Measurements from ENCODE around the gene PCBP3. TPM values are rescaled to one million over a fixed set of nuclear protein-coding genes. Genes with fewer than 3 reads are reported as not detected.
"Not testable (repeated sequence)": the region's sequence is repeated elsewhere in the genome, so short reads cannot be mapped to it uniquely, and the experiment has no call there.

The PCBP3 gene
- total and polyA plus RNA-seq, 4 donors, result 14.3 to 30.0 (median 22.5) TPM

DNA sequence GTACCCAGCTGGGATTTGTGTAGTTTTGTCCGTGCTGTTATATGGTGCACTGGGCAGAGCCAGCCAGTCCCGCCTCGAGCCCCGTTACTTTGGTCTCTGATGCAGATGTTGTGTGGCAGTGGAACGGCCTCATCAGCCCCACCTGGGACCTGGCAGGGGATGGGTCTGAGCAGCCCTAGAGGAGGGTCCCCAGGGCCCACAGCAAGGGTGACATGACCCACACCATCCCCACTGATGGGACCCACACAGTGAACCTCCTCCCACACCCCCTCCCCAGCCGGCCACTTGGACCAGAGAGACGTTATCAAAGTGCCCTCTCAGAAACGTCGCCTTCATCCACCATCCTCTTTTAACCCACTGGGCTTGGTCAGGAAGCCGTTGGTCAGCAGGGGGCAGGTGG is 42.0 kb upstream of the PCBP3 start:
- no peak for DNase-seq (ENCODE audit: low read depth in 4 of 6, low spot score in 6 of 6)
- Histone ChIP-seq H3K27me3 (ENCODE audit: control insufficient read depth, insufficient read depth, low read length) (no peaks in the 10 kb centered on the region), H3K36me3 (ENCODE audit: control insufficient read depth, insufficient read depth, low read length) (no peaks in the 10 kb centered on the region), H3K27ac (ENCODE audit: low read depth, low read length) (no peak overlapping the region), H3K4me3 (ENCODE audit: low read depth, low read length) (no peak overlapping the region), H3K4me1 (ENCODE audit: control insufficient read depth, insufficient read depth, low read length) (no peaks in the 10 kb centered on the region), H3K9me3 (ENCODE audit: control insufficient read depth, insufficient read depth, low read length) (peaks cover 6% of the 10 kb centered on the region)
- WGBS (ENCODE audit: insufficient coverage), result 81% methylated on average over 4 of the region's 10 CpGs

DNA sequence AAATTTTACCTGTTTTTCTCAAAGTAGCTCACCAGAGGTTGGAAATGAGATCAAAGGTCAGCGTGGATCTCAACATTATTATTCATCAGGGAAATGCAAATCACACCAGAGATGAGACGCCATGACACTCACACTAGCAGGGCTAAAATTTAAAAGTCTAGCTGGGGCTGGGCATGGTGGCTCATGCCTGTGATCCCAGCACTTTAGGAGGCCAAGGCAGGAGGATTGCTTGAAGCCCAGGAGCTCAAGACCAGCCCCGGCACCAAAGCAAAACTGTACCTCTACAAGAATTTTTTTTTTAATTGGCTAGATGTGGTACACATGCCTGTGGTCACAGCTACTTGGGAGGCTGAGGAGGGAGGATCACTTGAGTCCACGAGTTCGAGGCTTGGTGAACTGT is 41.4 kb upstream of the PCBP3 start:
- H3K27ac ChIP-seq (ENCODE audit: low read depth, low read length), result no peak overlapping the region
- no peaks in the 10 kb centered on the region for H3K27me3 ChIP-seq (ENCODE audit: control insufficient read depth, insufficient read depth, low read length)
- no peak overlapping the region for H3K4me3 ChIP-seq (ENCODE audit: low read depth, low read length)
- H3K36me3 ChIP-seq (ENCODE audit: control insufficient read depth, insufficient read depth, low read length), result no peaks in the 10 kb centered on the region
- no peaks in the 10 kb centered on the region for H3K4me1 ChIP-seq (ENCODE audit: control insufficient read depth, insufficient read depth, low read length)
- 73% methylated on average over 2 of the region's 5 CpGs for WGBS (ENCODE audit: insufficient coverage)
- H3K9me3 ChIP-seq (ENCODE audit: control insufficient read depth, insufficient read depth, low read length), result peaks cover 6% of the 10 kb centered on the region
- no peak for DNase-seq (ENCODE audit: low read depth in 4 of 6, low spot score in 6 of 6)

DNA sequence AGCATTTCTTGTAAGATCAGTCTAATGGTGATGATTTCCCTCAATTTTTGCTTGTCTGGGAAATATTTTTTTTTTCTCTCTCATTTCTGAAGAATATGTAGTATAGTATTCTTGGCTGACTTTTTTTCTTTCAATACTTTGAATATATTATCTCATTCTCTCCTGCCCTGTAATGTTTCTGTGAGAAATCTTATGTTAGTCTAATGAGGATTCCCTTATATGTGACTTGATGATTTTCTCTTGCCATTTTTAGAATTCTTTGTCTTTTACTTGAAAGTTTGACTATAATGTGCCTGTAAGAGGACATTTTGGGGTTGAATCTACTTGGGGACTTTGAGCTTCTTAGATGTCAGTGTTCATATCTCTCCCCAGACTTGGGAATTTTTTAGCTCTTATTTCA is 40.0 kb upstream of the PCBP3 start:
- Histone ChIP-seq H3K9me3 (ENCODE audit: control insufficient read depth, insufficient read depth, low read length) (peaks cover 6% of the 10 kb centered on the region), H3K27me3 (ENCODE audit: control insufficient read depth, insufficient read depth, low read length) (no peaks in the 10 kb centered on the region), H3K4me3 (ENCODE audit: low read depth, low read length) (no peak overlapping the region), H3K36me3 (ENCODE audit: control insufficient read depth, insufficient read depth, low read length) (no peaks in the 10 kb centered on the region), H3K4me1 (ENCODE audit: control insufficient read depth, insufficient read depth, low read length) (no peaks in the 10 kb centered on the region), H3K27ac (ENCODE audit: low read depth, low read length) (no peak overlapping the region)
- DNase-seq (ENCODE audit: low read depth in 4 of 6, low spot score in 6 of 6), result no peak

DNA sequence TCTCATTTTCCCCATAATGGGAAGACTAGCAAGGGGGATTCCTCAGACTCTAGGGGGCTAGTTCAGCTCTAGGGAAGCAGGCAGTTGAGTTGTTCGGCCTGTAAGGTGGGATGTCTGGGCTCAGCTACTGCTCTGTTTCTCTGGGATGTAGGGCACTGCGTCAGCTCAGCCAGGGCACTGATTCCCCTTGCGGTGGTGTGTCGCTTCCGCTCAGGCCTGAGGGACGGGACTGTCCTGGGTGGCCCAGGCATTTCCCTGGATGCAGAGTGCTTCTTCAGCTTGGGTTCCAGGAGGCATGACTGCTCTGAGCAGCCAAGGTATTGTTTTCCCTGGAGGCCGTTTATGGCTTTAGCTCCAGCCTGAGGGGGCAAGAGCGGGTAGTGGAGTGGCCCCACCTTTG is 38.8 kb upstream of the PCBP3 start:
- H3K4me1 ChIP-seq (ENCODE audit: control insufficient read depth, insufficient read depth, low read length); H3K4me3 ChIP-seq (ENCODE audit: low read depth, low read length); H3K27ac ChIP-seq (ENCODE audit: low read depth, low read length); H3K27me3 ChIP-seq (ENCODE audit: control insufficient read depth, insufficient read depth, low read length); H3K36me3 ChIP-seq (ENCODE audit: control insufficient read depth, insufficient read depth, low read length); DNase-seq (ENCODE audit: low read depth in 4 of 6, low spot score in 6 of 6); H3K9me3 ChIP-seq (ENCODE audit: control insufficient read depth, insufficient read depth, low read length): not testable (repeated sequence)
- 93% methylated on average over 6 of the region's 8 CpGs for WGBS (ENCODE audit: insufficient coverage)

DNA sequence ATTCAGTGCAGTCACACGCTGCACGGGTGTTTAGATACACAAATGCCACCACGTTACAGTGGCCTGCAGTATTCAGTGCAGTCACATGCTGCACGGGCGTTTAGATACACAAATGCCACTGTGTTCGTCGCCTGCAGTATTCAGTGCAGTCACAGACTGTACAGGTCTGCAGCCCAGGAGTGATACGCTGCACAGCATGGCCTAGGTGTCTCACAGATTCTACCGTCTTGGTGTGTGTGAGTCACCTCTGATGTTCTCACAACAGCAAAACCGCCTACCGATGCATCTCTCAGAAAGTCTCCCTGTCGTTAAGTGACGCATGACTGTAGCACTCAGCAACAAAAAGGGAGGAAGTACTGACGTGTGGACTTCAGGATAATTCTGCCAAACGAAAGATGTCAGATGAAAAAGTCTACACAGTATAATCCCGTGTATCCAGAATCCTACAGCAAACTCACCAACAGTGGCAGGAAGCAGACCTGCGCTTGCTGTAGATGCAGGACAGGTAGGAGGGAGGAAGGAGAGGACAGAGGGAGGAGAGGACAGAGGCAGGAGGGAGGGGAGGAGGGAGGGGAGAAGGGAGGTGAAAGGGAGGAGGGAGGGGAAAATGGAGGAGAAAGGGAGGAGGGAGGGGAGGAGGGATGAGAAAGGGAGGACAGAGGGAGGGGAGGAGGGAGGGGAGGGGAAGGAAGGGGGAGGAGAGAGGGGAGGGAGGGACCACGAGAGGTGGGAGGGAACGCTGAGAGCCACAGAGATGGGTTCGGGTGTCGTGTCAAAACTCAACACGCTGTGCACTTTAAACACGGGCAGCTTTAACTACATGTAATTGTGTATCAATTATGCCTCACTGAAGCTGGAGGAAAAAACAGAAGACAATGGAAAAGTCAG is 36.3 kb upstream of the PCBP3 start:
- Histone ChIP-seq H3K4me1 (ENCODE audit: control insufficient read depth, insufficient read depth, low read length) (peaks cover 6% of the 10 kb centered on the region), H3K36me3 (ENCODE audit: control insufficient read depth, insufficient read depth, low read length) (no peaks in the 10 kb centered on the region), H3K27me3 (ENCODE audit: control insufficient read depth, insufficient read depth, low read length) (no peaks in the 10 kb centered on the region), H3K4me3 (ENCODE audit: low read depth, low read length) (no peak overlapping the region), H3K27ac (ENCODE audit: low read depth, low read length) (no peak overlapping the region), H3K9me3 (ENCODE audit: control insufficient read depth, insufficient read depth, low read length) (peaks cover 6% of the 10 kb centered on the region)
- DNase-seq (ENCODE audit: low read depth in 4 of 6, low spot score in 6 of 6), result no peak
- 78% methylated on average over 14 of the region's 23 CpGs for WGBS (ENCODE audit: insufficient coverage)

DNA sequence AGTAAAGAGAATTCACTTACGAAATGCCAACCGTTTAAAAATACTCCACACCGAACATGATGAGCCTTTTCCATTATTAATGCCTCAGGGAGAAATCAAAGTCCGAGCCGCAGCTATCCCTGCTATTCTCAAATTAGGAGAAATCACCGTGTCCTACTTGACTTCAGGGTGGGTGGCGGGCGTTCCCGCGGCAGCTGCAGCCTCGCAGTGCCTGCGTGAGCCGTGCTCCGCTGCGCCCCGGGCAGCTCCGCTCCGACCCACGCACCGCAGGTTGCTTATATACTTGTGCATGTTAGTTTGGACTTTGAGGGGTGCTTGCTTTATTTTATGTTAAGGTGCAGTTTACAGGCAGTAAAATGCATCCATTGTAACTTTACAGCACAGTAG is 35.6 kb upstream of the PCBP3 start:
- Histone ChIP-seq H3K4me1 (ENCODE audit: control insufficient read depth, insufficient read depth, low read length) (peaks cover 6% of the 10 kb centered on the region), H3K27me3 (ENCODE audit: control insufficient read depth, insufficient read depth, low read length) (no peaks in the 10 kb centered on the region), H3K4me3 (ENCODE audit: low read depth, low read length) (no peak overlapping the region), H3K9me3 (ENCODE audit: control insufficient read depth, insufficient read depth, low read length) (peaks cover 6% of the 10 kb centered on the region), H3K36me3 (ENCODE audit: control insufficient read depth, insufficient read depth, low read length) (no peaks in the 10 kb centered on the region), H3K27ac (ENCODE audit: low read depth, low read length) (no peak overlapping the region)
- 50% methylated on average over 12 of the region's 20 CpGs for WGBS (ENCODE audit: insufficient coverage)
- peak in 1 of 6 donors; percentile 44 for DNase-seq (ENCODE audit: low read depth in 4 of 6, low spot score in 6 of 6)

DNA sequence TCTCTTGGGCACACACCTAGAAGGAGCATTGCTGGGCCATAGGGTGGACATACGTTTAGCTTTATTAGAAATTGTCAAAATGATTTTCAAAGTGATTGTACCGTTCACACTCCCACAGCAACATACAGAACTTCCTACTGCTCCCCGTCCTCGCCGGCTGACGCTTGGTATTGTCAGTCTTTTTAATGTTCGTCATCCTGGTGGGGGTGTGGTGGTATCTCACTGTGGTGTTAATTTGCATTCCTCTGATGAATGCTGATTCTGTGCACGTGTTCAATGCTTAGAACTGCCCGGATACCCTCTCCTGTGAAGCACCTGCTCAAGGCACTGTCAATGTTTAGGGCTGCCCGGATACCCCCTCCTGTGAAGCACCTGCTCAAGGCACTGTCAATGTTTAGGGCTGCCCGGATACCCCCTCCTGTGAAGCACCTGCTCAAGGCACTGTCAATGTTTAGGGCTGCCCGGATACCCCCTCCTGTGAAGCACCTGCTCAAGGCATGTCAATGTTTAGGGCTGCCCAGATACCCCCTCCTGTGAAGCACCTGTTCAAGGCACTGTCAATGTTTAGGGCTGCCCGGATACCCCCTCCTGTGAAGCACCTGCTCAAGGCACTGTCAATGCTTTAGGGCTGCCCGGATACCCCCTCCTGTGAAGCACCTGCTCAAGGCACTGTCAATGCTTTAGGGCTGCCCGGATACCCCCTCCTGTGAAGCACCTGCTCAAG is 34.6 kb upstream of the PCBP3 start:
- WGBS (ENCODE audit: insufficient coverage), result 63% methylated on average over 5 of the region's 15 CpGs
- H3K9me3 ChIP-seq (ENCODE audit: control insufficient read depth, insufficient read depth, low read length); H3K27ac ChIP-seq (ENCODE audit: low read depth, low read length); H3K36me3 ChIP-seq (ENCODE audit: control insufficient read depth, insufficient read depth, low read length); DNase-seq (ENCODE audit: low read depth in 4 of 6, low spot score in 6 of 6); H3K4me3 ChIP-seq (ENCODE audit: low read depth, low read length); H3K27me3 ChIP-seq (ENCODE audit: control insufficient read depth, insufficient read depth, low read length); H3K4me1 ChIP-seq (ENCODE audit: control insufficient read depth, insufficient read depth, low read length): not testable (repeated sequence)

DNA sequence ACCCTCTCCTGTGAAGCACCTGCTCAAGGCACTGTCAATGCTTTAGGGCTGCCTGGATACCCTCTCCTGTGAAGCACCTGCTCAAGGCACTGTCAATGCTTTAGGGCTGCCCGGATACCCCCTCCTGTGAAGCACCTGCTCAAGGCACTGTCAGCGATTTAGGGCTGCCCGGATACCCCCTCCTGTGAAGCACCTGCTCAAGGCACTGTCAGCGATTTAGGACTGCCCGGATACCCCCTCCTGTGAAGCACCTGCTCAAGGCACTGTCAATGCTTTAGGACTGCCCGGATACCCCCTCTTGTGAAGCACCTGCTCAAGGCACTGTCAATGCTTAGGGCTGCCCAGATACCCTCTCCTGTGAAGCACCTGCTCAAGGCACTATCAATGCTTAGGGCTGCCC is 33.9 kb upstream of the PCBP3 start:
- H3K27ac ChIP-seq (ENCODE audit: low read depth, low read length); H3K4me1 ChIP-seq (ENCODE audit: control insufficient read depth, insufficient read depth, low read length); H3K36me3 ChIP-seq (ENCODE audit: control insufficient read depth, insufficient read depth, low read length); DNase-seq (ENCODE audit: low read depth in 4 of 6, low spot score in 6 of 6); H3K27me3 ChIP-seq (ENCODE audit: control insufficient read depth, insufficient read depth, low read length); H3K9me3 ChIP-seq (ENCODE audit: control insufficient read depth, insufficient read depth, low read length); H3K4me3 ChIP-seq (ENCODE audit: low read depth, low read length): not testable (repeated sequence)
- whole genome bisulfite sequencing (ENCODE audit: insufficient coverage), result 68% methylated on average over 6 of the region's 6 CpGs

DNA sequence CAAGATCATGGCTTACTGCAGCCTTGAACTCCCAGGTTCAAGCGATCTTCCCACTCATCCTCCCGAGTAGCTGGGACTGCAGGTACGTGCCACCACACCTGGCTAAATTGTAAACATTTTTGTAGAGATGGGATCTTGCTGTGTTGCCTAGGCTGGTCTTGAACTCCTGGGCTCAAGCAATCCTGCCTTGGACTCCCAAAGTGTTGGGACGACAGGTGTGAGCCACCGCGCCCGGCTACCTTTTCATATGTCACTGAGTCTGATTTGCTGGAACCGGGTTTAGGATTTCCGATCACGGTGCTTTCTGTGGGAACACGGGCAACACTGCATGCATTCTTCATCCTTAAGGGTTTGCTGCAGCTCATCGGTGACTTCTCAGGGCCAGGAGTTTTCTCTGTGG is 32.2 kb upstream of the PCBP3 start:
- Histone ChIP-seq H3K4me3 (ENCODE audit: low read depth, low read length) (no peak overlapping the region), H3K27me3 (ENCODE audit: control insufficient read depth, insufficient read depth, low read length) (no peaks in the 10 kb centered on the region), H3K27ac (ENCODE audit: low read depth, low read length) (no peak overlapping the region), H3K9me3 (ENCODE audit: control insufficient read depth, insufficient read depth, low read length) (no peaks in the 10 kb centered on the region), H3K4me1 (ENCODE audit: control insufficient read depth, insufficient read depth, low read length) (peaks cover 13% of the 10 kb centered on the region), H3K36me3 (ENCODE audit: control insufficient read depth, insufficient read depth, low read length) (no peaks in the 10 kb centered on the region)
- DNase-seq (ENCODE audit: low read depth in 4 of 6, low spot score in 6 of 6), result no peak
- 94% methylated on average over 11 of the region's 12 CpGs for whole genome bisulfite sequencing (ENCODE audit: insufficient coverage)

All from spinal cord (tissue), 10 donors.